GM19025 (cell line): ENCODE data around the gene PSMB7.

Source experiments
- ATAC-seq: cut with Tn5 transposase; IDR thresholded peaks from one replicate; pipeline ENCODE4 v1.9.1; 2021; ENCODE audit warnings: mild to moderate bottlenecking, low read depth, moderate library complexity; ENCODE audit not compliant: unreplicated experiment

The PSMB7 gene

DNA sequence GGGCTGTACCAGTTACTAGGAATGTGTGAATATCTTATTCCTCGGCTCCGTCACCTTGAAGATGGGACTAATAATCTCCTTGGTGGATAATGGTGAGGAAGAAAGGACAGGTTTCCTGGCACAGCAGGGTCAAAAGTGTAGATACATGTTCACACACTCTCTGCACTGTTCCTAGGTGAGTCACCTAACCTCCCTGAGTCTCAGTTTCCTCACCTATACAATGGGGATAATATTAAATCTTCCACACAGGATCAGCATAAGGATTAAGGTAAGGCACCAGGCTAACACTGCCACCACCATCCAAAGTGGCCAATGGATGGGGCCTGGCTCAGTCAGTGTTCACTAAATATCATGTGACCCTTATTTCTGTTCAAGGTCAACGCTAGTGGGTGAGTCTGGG is 66.9 kb downstream of the PSMB7 start:
- ATAC-seq, result no peak

DNA sequence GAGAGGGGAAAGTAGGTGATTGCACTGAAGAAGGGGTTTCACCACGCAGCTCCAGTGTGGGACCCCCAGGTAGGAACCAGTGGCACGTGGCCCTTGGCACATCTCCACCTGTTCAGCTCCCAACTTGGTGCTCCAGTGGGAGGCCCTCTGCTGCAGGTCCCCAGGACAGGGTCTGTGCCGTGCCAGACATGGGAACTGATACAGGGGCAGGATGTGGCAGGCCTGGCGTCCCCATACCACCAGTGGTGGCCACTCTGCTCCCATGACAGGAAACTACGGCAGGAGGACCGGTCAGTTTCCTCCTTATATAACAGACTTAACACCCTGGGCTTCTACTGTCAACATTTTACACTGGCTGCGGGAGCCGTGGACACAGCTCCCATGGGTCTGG is 67.3 kb downstream of the PSMB7 start:
- ATAC-seq, result no peak

DNA sequence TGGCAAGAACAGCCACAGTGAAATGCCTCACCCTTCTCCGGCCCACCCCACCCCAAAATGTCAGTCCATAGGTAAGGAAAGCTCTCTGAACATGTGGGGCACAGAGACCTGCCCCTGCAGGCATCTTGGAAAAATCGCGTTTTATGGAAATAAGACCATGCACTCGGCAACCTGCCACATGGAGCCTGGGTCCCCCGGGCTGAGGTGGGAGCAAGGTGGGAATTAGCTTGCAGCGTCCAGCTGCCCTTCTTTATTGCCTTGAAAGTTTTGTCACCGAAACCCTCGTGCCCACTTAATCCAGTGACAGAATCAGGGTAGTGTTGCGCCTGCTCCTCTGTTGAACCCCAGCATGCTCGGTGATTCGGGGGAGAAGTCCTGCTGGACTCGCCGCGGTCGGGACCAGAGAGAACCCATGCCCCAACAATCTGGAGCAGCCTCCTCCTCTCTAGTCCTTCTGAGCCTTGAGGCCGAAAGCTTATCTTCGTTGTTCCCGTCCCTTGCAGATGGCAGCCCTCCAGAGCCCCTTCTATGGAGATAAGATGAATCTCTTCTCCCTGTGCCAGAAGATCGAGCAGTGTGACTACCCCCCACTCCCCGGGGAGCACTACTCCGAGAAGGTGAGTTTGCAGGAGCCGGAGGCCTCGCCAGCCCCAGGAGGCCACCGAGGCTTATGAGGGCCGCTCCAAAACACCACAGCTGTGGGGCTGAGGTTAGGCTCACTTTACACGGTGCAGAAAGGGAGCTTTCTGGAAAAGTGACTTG is 67.9 kb downstream of the PSMB7 start:
- ATAC-seq, result no peak

DNA sequence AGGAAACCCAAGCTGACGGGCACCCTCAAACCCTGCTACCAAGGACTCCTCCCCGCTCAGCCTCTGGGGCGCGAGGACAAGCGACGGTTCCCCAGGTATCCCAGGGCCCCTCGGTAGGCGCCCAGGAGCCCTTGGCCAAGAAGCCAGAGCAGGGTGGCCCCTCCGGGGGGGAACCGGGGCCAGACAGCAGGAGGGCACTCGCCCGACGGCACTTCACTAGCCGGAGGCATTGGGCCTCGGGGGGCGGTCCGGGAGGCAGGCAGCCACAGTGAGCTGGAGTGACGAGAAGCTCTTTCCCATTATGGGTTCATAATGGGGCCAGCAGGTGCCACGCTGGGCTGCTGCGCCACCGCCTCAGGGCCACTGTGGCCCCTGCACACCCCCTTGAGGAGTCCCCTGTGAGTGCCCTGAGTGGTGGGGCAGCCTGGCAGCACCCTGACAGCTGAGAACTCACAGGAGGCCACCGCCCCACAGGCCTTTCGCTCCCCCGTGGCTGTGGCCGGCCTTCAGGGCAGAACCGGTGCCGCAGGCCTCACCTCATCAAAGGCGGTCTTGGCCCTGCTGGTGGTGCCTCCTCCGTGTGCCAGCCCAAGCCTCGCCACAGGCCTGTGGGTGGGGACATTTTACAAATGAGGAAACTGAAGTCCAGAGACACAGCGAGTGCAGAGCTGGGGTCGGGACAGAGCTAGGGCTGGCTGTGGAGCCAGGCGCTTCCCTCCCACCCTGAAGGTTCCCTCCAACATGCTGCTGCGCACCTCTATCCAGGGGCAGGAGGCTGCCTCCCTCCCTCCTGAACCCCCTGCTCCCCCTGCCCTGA is 68.7 kb downstream of the PSMB7 start:
- ATAC-seq, result no peak

DNA sequence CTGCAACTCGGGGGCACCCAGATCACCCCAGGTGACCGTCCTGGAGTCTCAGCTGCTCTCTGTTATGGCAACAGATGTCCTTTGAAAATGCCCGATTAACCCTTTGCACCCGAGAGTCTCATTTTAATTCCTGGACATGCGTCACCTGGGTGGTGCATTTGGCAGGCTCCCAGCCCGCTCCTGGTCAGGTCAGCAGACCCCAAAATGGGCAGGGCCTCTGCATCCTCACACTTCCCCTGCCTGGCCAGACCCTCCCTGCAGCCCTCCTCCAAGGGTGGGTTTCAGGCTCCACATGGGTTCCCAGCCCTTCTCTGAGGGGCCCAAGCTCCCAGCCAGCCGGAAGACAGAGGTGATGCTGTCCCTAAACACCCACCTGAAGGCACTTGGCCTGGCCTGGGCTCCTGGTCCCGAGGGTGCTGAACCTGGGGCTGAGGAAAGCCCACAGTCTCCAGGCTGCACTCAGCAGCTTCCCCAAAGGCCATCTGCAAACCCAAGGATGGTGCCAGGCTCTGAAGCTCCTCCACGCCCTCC is 69.4 kb downstream of the PSMB7 start:
- no peak for ATAC-seq

DNA sequence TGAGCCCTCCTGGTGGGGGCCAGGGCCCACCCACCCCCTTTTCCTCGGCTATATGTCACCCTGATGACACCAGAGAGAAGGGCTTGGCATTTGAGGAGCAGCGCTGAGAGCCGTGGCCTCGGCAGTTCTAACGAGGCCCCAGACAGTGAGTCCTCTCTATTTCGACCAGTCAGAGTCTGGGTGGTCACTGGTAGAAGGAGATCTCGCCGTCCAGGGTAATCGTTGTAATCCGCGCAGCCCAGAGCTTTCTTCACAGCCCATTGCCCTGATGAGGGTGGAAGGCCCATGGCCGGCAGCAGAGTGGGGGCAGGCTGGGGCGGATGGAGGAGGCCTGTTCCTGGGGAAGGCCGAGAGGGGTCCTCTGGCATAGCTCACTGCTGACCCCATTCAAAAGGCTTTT is 70.2 kb downstream of the PSMB7 start:
- no peak for ATAC-seq

DNA sequence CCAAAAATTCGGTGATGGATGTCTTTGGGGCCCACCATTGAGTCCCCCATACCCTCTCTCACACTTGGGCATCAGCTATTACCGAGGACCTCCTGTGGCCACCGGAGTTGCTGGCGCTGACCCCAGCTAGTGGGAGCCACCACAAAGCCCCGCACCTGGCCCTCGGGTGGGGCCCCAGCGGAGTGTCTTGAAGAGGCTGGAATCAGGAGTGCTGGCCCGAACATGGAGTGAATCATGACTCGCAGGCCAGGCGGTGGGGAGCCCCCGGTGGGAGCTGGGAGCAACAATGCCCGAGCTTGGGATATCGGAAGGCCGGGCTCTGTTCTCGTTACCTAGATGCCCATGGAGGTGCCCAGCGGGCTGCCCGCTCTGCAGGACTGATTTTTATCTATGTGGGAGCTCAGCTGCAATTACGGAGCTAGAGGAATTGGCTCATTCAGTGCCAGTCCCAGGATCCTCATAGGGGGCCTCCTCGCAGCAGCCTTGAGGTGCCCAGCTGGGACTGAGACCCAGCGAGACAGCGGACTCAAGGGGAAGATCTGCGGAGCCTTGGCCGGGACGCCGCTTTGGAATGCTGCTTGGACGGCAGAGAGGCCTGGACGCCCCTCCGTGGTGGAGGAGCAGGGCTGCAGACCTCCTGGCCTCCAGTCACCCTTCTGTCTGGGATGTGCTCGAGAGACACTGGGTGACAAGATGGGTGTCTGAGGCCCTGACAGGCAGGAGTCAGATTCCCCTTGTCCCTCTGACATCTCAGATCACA is 70.8 kb downstream of the PSMB7 start:
- no peak for ATAC-seq

DNA sequence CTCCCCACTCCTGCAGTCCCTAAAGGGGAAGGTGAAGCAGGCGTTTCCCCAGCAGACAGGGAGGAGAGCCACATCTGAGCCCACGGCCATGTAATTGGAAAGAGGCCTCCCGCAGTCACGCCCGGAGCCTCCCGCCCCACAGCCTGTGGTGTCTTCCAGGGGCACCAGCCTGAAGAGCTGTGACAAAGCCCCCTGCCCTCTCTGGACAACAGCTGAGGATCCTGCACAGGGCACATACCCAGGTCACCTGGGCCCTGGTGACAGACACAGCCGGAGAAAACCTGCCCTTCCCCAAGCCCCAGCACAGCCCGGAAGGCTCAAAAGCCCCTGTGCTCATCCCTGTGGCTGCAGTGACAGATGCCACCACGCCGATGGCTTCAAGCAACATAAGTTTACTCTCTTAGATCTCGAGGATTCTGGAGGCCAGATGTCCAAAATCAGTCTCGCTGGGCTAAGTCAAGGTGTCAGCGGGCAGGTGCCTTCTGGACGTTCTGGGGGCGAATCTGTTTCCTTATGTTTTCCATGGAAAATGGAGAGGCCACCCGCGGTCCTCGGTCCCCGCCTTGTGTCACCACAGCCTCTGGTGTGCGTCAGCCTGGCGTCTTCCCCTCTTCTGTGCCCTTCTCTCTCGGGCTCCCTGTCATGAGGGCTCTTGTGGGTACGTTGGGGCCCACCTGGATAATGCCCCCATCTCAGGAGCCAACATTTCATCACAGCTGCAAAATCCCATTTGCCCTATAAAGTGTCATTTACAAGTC is 71.5 kb downstream of the PSMB7 start:
- ATAC-seq, result no peak

DNA sequence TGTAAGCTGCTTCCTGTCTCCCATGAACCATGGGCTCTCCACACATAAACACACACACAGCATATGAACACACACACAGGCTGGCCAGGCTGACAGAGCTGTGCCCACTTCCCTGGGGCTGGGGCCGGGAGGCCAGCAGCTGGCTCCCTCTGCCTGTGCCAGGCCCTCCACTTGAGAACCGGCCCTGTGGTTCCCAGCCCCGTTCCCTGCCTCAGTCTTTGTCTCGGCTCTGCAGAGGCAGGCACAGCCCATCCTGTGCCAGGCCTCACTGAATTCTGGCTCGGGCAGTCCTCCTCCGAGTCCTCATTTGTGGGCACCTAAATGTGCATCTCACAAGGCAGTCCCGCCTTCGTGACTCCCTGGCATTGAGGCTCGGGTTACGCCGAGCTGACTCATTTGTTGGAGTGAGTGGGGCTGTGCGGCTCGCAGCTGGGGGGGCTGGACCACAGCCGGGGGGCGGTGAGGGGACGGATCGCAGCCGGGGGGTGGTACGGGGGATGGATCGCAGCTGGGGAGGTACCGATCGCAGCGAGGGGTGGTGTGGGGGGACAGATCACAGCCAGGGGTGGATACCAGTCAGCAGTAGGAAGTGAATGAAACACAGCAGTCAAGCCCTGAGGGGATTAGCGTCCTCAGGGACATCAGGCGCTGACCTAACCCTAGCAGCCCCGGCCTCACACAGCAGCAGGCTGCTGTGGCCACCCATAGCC is 72.3 kb downstream of the PSMB7 start:
- ATAC-seq, result no peak

DNA sequence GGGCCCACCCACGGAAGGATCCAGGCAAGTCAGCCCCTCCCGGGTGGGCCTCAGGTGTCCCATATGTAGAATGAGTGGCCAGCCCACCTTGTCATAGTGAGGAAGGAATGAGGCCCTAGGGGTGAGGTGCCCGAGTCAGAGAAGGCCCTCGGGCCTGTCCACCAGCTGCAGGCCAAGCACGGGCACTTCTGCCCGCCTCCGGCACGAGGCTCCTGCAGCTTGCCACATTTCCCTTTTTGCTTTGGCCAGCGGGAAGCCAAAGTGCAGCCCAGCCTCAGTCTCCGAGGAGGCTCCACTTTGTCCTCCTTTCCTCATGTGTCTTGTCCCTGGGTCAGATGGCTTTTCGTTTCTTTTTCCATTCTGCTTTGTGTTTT is 72.9 kb downstream of the PSMB7 start:
- no peak for ATAC-seq

DNA sequence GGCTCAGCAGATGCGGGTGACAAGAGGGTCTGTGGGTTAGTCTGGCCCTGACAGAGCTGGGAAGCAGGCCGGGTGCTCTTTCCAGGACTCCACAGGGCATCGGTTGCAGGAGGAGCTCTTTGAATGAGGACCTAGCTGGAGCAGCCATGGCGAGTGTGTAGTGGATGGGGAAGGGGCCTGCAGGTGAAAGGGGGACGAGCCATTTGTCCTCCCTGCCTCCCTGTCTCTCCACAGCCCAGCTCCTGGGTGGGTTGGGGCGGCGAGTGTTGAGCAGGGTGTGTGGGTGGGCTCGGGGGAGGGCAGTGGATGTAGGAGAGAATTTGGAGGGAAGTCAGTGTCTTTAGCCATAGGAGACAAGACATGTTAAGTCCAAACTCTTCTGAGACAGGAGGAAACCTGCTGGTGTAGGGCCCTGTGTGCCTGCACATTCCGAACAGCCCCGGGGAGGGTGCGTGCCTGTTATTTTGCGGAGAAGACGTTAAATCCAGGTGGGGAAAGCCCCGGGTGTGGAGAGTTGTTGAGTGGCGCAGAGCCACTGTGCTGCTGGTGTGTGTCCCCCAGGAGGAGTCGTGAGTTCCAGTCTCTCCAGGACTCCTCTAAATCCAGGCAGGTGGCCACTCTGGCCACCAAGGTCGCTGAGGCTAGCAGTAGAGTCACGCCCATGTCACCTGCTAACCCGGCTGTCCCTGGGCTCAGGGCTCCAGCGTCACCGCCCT is 73.6 kb downstream of the PSMB7 start:
- ATAC-seq, result no peak

DNA sequence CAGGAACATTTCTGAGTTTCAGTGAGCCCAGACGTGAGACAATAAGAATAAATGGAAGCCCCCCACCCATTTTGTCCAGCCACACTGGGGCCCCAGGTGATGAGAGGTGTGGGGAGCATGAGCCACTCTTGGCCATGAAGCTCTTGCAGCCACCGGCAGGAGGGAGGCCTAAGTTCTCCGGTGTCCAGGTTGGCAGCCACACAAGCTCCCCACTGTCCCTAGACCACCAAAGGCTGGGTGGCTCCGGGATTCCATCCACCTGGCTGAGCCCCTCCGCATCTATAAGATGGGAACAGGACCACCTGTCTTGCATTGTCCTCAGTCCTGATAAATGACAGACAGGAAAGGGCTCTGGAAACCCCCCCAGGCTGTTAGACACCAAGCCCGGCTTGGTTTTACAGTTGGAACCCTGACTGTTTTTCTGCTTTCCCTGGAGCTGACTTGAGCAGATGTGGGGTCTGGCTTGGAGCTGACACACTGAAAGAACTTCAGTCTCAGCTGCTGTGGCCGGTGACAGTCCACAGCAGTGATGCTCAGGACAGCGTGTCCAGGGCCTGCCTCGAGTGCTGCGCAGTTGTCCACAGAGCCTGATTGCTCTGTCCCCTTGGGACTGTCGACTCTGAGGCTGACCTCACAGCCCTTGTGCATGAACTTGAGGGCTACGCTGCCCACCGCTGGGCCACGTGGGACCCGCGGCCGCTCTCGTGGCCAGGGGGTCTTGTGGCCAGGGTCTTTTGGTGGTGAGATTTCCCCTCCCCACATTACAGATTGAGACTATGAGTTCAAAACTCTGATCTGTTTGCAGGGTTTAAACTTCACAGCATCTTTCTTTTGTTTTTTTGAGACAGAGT is 74.8 kb downstream of the PSMB7 start:
- ATAC-seq, result no peak

DNA sequence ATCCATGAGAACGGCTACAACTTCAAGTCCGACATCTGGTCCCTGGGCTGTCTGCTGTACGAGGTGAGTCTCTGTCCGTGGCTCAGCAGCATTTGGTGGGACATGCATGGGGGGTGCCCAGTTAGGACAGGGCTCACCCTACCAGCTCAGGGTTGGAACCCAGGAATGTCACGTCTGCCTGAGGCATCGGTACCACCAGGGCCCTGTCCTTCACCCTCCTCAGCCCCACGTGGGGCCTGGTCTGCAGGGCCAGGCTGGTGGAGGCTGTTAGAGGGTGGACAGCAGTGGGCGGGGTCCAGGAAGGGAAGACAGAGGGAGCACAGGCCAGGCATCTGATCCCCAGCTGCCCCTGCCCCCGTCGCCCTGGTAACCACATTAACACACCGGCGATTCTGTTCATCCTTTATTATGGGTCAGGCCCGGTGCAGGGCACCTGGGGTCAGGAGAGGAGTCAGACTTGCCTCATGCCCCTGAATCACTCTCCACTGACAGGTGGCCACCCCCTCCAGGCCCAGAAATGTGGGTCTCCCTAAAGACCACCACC is 75.6 kb downstream of the PSMB7 start:
- no peak for ATAC-seq

DNA sequence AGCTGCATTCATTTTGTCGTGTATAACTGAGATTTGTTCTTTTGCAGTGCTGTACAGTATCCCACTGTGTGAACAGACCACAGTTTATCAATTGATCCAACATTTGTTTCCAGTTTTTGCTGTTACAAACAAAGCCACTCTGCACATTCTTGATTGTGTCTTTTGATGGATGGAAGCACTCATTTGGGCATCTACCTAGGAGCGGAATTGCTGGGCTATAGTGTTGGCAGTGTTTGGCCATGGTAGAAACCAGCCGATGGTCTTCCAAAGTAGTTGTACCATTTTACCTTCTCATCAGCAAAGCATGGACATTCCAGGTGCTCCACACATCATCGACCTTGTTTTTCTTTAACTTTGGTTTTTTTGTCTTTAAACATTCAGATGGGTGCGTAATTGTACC is 77.7 kb downstream of the PSMB7 start:
- no peak for ATAC-seq

DNA sequence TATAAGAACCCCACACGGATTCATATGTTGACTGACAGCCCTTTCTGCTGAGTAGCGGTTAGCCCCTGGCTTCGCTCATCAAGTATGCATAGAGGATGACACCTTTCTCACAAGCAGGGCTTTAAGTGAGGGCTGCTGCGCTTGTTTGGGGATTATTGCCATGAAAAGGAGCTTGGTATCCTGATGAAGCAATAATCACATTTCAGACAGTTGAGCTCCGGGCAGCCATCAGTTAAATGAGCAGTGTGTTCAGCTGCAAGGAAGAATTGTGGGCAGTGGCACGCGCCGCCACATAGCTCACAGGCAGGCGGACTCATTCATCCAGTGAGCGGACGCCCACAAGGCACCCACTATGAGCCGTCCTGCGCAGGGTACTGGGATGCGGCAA is 79.9 kb downstream of the PSMB7 start:
- no peak for ATAC-seq

DNA sequence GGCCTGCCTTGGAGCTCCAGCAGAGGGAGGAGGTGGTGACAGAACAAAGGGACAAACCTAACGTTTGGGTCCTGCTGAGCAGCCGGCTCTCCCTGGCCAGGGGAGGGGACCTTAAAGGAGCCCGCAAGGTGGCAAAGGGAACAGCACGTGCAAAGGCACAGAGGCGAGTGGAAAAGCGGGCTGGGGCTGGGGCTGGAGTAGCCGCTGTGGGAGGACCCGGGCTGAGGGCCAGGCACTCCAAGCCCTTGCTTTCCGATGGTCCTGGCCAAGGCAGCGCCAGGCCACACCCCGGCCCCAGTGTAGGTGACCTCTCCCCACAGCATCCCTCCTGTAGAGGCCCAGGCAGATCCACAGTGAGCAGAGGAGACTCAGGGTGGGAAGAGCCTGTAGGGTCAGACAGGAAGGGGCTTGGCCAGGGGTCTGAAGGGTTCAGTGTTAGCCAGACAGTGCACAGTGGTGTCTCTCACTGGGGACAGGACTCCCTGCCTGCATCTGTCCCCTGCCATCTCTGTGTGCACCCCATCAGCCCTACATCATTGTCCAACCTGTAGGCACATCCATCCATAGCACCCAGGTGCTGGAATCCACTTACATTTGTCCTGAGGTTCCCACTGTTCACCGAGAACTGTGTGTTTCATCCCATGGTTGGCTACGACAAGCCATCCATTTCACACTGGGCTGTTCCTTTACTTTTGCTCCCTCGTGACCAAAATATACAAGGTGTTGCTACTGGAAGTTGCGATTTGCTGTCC is 80.5 kb downstream of the PSMB7 start:
- ATAC-seq, result no peak

DNA sequence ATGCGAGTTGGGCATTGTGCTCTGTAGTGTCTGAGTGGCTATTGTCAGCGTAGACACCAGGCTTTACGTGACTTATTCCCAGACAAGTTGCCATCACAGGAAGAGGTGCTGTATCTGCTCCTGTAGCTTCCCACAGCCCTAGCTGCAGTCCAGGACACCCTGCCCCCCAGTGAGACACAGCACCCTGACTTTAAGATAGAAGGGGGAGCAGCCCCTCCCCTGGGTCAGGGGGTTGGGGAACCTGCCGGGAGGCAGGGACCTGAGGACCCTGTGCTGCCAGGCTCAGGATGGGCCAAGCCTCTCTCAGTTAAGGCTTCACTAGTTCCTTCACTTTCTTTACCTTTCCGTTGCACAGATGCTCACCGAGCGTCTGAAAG is 82.1 kb downstream of the PSMB7 start:
- ATAC-seq, result no peak
